Measurements from ENCODE around the gene S100A11. TPM values are rescaled to one million over a fixed set of nuclear protein-coding genes. Genes with fewer than 3 reads are reported as not detected.

The S100A11 gene
- total RNA-seq, 4 donors from 2014 or later: 394 to 516 (median 448) TPM

DNA sequence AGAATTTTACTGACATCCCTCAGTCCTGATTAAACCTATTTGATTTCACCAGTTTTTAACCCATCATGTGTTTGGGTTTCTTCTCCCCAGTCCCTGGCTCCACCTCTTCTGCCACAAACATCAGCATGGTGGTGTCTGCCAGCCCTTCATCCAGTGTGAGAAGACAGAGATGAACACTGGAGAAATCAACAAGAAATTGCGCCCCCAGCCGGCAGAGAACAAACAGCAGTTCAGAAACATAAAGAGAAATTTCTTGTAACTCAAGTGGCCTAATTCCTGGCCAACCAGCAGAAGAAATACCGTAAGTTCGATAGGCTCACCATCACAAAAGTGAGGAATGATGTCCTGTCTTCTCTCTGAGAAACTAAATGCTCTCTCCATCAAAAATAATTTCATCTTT, 18.3 kb downstream of the S100A11 start:
- 60 to 71% methylated on average over 4 of the region's 4 CpGs for WGBS, 2 donors
- no peak for DNase-seq (ENCODE audit: low spot score in 2 of 2)
- no peak overlapping the region for H3K4me3 ChIP-seq (ENCODE audit: low read depth, poor library complexity, severe bottlenecking)
- no peak for TF ChIP-seq POLR2A (IDR thresholded peaks at IDR 0.05)
- TF ChIP-seq, protein P1, sequence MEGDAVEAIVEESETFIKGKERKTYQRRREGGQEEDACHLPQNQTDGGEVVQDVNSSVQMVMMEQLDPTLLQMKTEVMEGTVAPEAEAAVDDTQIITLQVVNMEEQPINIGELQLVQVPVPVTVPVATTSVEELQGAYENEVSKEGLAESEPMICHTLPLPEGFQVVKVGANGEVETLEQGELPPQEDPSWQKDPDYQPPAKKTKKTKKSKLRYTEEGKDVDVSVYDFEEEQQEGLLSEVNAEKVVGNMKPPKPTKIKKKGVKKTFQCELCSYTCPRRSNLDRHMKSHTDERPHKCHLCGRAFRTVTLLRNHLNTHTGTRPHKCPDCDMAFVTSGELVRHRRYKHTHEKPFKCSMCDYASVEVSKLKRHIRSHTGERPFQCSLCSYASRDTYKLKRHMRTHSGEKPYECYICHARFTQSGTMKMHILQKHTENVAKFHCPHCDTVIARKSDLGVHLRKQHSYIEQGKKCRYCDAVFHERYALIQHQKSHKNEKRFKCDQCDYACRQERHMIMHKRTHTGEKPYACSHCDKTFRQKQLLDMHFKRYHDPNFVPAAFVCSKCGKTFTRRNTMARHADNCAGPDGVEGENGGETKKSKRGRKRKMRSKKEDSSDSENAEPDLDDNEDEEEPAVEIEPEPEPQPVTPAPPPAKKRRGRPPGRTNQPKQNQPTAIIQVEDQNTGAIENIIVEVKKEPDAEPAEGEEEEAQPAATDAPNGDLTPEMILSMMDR (IDR thresholded peaks at IDR 0.05): no peak
- intact Hi-C loops (cut with DNase I; ENCODE audit: low total_unique reads): no loop called here

DNA sequence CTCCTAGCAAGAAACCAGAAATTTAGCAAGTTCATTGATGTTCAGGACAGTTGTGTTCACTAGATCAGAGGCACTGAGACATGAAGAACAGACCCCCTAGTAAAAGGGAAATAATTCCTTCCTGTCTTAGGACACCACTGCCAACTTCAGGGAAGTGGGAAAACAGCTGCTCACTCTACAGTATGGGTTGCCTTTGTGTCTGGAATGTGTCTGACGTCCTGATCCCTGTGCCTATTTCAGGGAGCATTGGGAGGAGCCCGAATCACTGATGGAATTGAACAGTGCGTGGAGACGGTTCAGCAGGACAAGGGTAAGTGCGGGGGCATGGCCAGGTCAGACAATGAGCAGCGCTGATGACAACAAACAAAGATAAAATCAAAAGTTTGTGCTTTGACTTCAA, 21.0 kb downstream of the S100A11 start:
- 62 to 66% methylated on average over 6 of the region's 6 CpGs for WGBS, 2 donors
- peak in 1 of 2 donors; percentile 28 for DNase-seq (ENCODE audit: low spot score in 2 of 2)
- intact Hi-C loops (cut with DNase I; ENCODE audit: low total_unique reads): loop anchor here (1.0 kb wide), 1 partner anchor 48 kb away; no protein-coding TSS in a partner anchor
- TF ChIP-seq, protein P1 (IDR thresholded peaks at IDR 0.05): no peak
- TF ChIP-seq POLR2A (IDR thresholded peaks at IDR 0.05): no peak
- H3K4me3 ChIP-seq (ENCODE audit: low read depth, poor library complexity, severe bottlenecking): no peak overlapping the region

DNA sequence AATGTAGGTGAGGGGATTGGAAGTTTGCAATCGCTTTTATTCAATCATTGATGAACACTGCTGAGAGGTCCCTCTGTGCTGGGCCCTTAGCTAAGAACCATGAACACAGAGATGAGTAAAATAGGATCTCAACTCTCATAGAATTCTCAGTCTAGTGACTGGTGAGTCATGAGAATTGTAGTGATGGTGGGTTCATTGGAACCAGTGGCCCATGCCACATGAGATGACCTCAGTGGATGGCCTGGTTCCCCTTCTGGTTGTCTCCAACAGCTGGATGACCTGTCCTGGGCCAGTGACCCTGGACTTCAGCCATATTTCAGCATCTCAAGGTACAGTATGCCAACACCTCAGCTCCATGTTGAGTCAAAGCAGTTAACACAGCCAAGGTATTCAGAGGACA, 21.9 kb downstream of the S100A11 start:
- no peak for TF ChIP-seq POLR2A (IDR thresholded peaks at IDR 0.05)
- TF ChIP-seq, protein P1 (IDR thresholded peaks at IDR 0.05): no peak

DNA sequence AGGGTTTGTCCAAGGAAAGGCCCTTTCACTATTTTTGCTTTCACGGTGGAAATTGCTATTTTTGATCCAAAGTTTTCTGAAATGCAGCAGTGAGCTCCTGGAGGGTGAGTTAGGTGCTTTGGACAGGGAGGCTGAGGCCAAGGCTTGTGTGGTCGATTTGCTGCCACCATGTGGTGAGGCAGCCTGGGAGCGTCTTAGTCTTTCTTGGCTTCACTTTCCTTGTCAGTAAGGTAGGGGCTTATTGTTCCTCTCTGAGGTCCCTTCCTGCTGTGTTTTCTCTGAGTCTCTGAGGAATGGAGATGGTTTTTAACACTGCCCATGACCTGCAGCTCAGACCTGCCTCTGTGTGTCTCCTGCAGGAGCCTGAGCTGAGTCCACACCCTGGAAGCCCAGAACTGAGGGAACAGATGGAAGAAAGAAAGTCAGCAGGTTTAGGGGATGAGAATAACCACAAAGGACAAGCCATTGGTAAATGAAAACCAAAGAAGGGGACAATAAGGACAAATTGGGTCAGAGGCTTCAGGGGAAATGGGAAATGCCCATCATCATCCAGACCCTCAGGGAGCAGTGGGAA, 23.1 kb downstream of the S100A11 start:
- TF ChIP-seq, protein P1 (IDR thresholded peaks at IDR 0.05): no peak
- TF ChIP-seq POLR2A (IDR thresholded peaks at IDR 0.05): no peak
- peak in 1 of 2 donors; percentile 72 for DNase-seq (ENCODE audit: low spot score in 2 of 2)
- intact Hi-C loops (cut with DNase I; ENCODE audit: low total_unique reads): no loop called here
- WGBS, 2 donors: 17 to 20% methylated on average over 3 of the region's 3 CpGs
- no peak overlapping the region for H3K4me3 ChIP-seq (ENCODE audit: low read depth, poor library complexity, severe bottlenecking)

More for the DNA sequence above, 21.9 kb downstream of the S100A11 start:
- no peak for DNase-seq (ENCODE audit: low spot score in 2 of 2)
- intact Hi-C loops (cut with DNase I; ENCODE audit: low total_unique reads): no loop called here
- WGBS, 2 donors: 82 to 96% methylated on average over 1 of the region's 1 CpG
- no peak overlapping the region for H3K4me3 ChIP-seq (ENCODE audit: low read depth, poor library complexity, severe bottlenecking)

DNA sequence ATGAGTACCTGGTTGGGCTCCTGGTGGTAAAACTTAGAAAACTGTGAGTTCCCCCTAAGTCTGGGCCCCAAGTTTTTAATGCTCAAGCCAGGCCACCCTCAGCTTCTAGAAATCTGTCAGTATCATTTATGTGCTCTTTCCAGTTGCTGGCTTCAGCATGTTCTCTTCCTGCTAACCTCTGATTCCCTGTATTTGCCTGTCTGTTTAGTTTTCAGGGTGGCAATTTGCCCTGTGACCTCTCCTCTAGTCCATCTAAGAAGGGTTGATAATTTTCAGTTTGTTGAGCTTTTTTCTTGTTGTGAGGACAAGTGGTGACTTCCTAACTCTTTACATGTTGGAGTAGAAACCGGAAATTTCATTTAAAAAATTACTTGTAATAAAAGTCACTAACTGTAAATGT, 27.1 kb downstream of the S100A11 start:
- intact Hi-C loops (cut with DNase I; ENCODE audit: low total_unique reads): no loop called here

More for the DNA sequence above, 27.1 kb downstream of the S100A11 start:
- WGBS, 2 donors: 93 to 97% methylated on average over 1 of the region's 1 CpG
- DNase-seq (ENCODE audit: low spot score in 2 of 2): no peak
- H3K4me3 ChIP-seq (ENCODE audit: low read depth, poor library complexity, severe bottlenecking): no peak overlapping the region
- no peak for TF ChIP-seq POLR2A (IDR thresholded peaks at IDR 0.05)
- TF ChIP-seq, protein P1 (IDR thresholded peaks at IDR 0.05): no peak

Measured in lower leg skin (tissue), 4 donors.